Fibroblast of pulmonary artery (primary cell): ENCODE results near the gene NR2F1.
"Not testable (repeated sequence)": the region's sequence is repeated elsewhere in the genome, so short reads cannot be mapped to it uniquely, and the experiment has no call there.

Source experiments
- DNase-seq: peaks from one replicate; pipeline ENCODE4 v3.0.0-alpha.2; 2010; ENCODE audit warnings: low read depth
- H3K4me3 ChIP-seq: replicated peaks from 2 replicates; pipeline ENCODE4 v1.5.1; 2011; ENCODE audit warnings: low read depth, mild to moderate bottlenecking, control low read depth, low read length, moderate library complexity
- TF ChIP-seq, protein P1 (sequence below): IDR thresholded peaks from 2 replicates; pipeline ENCODE4 v1.5.1; 2011; ENCODE audit warnings: mild to moderate bottlenecking, control low read depth, low read length, inconsistent platforms; ENCODE audit errors: missing control alignments

Gene NR2F1

DNA sequence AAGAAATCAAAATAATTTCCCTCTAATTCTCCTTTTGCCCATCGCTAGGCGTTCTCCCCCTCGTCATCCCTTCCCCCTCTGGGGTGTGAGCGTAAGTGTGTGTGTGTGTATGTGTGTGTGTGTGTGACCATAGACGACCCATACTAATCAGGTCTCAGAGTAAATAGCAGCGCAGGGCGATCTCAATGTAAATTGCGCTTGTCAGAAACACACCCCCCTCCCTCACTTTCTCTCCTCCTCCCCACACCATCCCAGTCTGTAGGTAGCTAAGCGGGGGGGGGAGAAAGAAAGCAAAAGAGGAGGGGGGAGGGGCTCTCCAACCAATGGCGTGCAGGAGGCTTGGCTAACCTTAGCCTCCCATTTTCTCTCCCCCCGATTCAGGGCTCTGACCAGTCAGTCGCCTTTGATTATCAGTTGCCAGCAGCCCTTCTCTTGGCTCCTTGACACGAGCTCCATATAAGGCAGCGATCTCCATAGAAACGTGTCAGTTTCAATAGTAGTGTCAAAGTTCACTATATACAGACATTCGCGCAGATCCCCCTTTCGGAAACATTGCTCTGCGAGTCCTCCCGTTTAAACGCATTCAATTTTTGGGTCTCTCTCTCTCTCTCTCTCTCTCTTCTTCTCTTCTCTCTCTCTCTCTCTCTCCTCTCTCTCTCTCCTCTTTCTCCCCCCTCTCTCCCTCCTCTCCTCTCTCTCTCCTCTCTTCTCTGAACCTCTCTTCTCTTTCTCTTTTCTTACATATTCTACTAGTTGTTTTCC lies at the start of gene NR2F1:
NR2F1 (plus strand) TSS at position 546 of the 762 bp plus-strand sequence. CDS start 1,802 bp downstream, outside the sequence.
- DNase-seq, result peak; percentile 100
- peak within 1 kb of the TSS; percentile 89 for H3K4me3 ChIP-seq
- TF ChIP-seq, protein P1, sequence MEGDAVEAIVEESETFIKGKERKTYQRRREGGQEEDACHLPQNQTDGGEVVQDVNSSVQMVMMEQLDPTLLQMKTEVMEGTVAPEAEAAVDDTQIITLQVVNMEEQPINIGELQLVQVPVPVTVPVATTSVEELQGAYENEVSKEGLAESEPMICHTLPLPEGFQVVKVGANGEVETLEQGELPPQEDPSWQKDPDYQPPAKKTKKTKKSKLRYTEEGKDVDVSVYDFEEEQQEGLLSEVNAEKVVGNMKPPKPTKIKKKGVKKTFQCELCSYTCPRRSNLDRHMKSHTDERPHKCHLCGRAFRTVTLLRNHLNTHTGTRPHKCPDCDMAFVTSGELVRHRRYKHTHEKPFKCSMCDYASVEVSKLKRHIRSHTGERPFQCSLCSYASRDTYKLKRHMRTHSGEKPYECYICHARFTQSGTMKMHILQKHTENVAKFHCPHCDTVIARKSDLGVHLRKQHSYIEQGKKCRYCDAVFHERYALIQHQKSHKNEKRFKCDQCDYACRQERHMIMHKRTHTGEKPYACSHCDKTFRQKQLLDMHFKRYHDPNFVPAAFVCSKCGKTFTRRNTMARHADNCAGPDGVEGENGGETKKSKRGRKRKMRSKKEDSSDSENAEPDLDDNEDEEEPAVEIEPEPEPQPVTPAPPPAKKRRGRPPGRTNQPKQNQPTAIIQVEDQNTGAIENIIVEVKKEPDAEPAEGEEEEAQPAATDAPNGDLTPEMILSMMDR, result no peak

DNA sequence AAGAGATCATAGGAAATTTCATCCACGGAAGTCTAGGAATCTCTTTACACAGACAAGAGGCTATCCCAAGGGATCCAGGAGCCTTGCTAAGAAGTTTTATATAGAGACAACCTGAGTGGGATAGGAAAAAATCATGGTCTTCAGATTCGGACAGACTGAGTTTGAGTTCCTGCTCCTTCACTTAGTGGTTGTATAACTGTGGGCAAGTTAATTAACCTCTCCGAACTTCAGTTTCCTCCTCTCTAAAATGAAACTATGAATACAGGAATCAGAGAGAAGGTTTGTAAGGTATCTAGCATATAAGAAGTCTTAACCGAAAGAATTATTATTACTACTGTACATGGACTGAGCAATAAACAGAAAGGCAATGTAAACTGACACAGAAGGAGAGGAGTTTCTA lies 37.1 kb upstream of the NR2F1 start:
- H3K4me3 ChIP-seq, result no peak overlapping the region
- DNase-seq, result no peak
- TF ChIP-seq, protein P1, result no peak

DNA sequence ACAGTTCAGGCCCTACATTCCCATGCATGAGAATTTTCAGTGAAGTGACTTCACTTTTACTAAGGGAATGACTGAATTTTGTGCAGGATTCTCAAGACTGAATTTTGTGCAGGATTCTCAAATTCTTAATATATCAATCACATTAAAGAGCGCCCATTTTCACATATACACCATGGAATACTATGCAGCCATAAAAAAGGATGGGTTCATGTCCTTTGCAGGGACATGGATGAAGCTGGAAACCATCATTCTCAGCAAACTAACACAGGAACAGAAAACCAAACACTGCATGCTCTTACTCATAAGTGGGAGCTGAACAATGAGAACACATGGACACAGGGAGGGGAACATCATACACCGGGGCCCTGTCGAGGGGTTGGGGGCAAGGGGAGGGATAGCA lies 33.4 kb upstream of the NR2F1 start:
- DNase-seq, H3K4me3 ChIP-seq: not testable (repeated sequence)

DNA sequence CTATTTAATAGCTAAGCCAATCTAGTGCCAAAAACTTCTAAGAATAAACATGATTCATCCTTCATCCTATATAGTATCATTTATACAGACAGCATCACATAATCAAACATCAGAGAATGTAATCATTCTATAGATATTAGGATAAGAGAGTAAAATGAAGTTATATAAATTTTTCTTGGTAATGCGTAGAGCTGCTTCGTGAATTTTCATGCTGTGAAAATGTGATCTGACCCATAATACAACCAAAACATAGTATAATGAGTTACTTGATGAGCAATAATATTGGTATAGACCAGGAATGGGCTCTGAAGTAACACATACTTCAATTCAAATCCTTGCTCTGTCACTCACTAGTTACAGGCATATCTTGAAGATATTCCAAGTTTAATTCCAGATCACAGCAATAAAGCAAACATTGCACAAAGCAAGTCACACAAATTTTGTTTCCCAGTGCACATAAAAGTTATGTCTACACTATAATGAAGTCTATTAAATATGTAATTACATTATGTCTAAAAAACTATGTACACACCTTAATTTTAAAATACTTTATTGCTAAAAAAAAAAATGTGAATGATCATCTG lies 25.9 kb upstream of the NR2F1 start:
- DNase-seq, result no peak
- TF ChIP-seq, protein P1, result no peak
- H3K4me3 ChIP-seq, result no peak overlapping the region

DNA sequence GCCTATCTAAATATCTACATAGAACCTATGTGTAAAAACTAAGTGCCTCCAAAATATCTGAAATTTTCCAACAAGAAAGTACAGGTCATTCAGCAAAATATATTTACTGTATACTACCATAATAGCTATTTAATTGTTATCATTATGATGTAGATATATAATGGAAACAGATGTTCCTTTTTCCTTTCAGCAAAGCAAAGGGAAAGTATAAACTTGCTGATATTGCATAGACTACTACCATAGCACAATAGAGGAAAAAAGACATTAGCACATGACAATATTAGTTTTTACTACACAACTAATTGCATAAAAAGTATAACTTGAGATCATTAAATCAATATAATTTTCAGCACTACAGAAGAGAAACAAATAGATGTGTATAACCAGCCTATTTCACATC lies 16.9 kb upstream of the NR2F1 start:
- no peak for DNase-seq
- TF ChIP-seq, protein P1, result no peak
- H3K4me3 ChIP-seq, result no peak overlapping the region

DNA sequence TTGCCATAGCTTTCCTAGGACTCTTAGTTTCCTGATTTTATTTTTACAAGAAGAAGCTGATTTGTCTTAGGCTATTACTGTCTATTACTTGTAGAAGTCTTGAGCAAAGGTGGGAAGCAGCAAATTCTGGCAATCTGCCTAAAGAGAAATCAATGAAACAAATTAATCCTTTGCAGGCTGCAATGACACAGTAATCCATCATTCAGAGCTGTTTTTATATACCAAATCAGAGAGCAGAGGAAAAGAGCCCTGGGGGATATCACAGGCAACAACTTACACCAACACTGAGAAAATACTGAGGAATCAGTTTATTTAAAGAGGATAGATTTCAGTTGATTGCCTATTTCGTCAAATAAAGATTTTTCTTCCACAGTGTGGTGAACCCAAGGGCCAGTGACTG lies 15.6 kb upstream of the NR2F1 start:
- TF ChIP-seq, protein P1, result no peak
- no peak for DNase-seq

DNA sequence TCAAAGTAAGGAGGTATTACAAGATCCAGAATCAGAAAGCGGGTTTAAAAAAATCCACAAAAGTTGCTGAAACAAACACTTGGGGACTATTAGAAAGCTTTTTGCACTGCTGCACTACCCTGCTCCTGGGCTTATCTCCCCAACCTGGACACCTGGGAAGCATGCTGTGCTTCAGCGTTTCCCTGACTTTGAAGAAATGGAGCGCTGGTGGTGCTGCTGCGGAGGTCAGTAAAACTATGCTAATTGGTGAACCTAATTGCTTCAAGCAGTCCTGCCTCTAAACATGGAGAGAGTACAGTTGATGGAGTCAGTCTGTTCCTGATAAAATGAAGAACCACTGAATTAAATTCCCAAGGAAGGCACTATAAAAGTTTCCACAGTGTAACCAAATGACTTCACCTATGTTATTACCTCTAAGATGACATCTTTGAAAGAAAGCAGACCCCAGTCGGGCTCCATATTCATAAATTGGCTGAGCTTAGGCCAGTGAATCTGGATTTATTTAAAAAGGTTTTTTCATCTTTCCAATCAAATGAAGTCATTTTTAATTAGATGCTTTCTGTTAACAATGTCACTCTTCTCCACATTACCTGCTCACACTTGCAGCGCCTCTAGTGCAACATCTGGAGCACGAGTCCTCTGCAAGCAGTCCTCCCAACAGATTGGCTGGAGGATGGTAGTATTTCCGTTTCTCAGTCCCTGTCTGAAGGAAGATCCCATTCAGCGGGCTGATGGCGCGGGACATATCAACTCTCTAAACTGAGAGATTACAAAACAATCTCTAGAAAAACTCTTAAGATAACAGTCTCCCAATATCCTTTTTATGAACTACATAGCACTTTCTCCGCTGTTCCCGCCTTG lies 13.5 kb upstream of the NR2F1 start:
- H3K4me3 ChIP-seq, result no peak overlapping the region
- TF ChIP-seq, protein P1, result no peak
- DNase-seq, result no peak

More for the DNA sequence above, 15.6 kb upstream of the NR2F1 start:
- H3K4me3 ChIP-seq, result no peak overlapping the region
